Smooth muscle cell of the pulmonary artery (primary cell): ENCODE measurements around the gene FNDC3B. TPM values are rescaled to one million over a fixed set of nuclear protein-coding genes. Genes with fewer than 3 reads are reported as not detected.

Source experiments
- total RNA-seq: library from RNA; depleted of rRNA; stranded (reverse); fragments of >200 nt; gene quantifications from 2 replicates; pipeline ENCODE4 v1.2.3, GENCODE V29; 2014

Gene FNDC3B
- 252 and 258 TPM in 2 replicates for total RNA-seq

DNA sequence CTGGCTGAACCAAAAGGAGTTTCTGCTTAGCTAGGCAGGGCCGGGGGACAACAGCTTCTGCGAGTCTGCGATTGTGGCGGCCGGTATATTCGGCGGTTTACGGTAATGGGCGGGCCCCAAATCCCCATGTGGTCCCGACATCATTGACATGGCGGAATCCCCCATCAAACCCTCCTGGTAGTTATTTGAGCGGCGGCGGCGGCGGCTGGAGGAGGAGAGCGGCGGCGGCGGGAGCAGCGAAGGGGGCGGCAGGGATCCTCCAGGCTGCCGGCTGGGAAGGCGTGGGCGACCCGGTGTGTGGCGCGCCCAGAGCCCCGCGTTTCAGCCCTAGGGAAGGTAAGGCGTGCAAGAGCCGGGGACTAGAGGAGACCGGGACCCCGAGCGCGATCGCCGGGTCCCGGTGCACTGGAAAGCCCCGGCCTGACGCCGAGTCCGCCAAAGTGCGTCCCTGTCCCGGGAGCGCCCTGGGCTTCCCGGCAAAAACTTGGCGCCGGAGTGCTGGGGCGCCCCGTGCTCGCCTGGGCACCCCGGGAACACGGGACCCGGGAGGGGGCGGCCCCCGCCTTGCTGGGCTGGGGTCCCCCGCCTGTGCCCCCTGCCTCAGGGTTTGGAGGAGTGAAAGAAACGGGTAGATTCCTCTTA, at the start of gene FNDC3B:
Gene FNDC3B (plus strand): TSS at position 143 of the 642 bp plus-strand sequence. CDS start 72,902 bp downstream, outside the sequence.

DNA sequence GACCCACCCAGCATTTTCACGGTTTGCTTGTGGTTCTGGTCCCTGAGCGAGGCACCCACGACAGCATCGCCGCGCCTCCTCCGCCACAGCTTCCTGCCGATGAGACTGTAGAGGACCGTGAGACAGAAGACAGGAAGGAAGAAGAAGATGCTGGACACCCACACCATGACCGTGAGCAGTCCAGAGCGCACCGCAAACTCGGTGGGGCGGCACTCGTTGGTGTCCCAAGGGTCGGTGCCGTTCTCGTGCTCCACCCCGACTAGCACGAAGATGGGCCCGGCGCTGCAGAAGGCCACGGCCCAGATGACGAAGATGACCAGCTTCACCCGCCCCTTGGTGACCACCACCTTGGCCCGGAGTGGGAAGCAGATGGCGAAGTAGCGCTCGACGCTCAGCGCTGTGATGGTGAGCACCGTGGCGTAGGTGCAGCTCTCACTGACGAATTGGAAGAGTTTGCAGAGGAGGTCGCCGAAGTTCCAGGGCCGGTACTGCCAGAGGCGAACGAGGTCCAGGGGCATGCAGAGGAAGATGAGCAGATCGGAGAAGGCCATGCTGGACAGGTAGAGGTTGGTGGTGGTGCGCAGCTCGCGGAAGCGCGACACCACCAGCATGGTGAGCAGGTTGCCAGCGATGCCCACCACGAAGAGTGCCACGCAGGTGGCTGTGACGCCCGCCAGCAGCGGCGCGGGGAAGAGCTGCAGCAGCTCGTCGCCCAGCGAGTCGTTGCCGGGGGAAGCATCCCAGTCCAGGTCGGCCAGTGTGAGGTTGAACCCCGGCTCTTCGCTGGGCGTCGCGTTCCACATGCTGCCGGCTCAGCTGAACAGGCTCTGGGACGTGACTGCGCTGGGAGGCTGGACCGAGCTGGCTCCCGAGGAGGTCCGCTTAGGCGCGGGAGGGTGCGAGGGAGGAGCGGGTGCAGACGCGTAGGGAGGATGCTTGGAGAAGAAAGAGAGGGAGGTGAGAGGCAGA, 408.5 kb downstream of the FNDC3B start, which contains the start of gene GHSR:
Gene GHSR (minus strand): TSS at position 846 of the 969 bp plus-strand sequence. CDS start 43 bp downstream, at position 803.

Other genes starting within 250 kb of the FNDC3B start
- 16.9 and 36.3 TPM in 2 replicates for gene PLD1, start 229.1 kb upstream of the FNDC3B start, total RNA-seq
- gene TMEM212, start 196.2 kb upstream of the FNDC3B start, total RNA-seq, result not detected in 2 replicates